Stimulated activated CD4-positive, alpha-beta T cell treated with anti-CD3 and anti-CD28 coated beads, TNF-alpha, amount 100 ng/mL, for 48 hours (primary cell): ENCODE data around the gene FANCG.

ENCODE experiments used
- DNase-seq, 3 donors: peaks; one replicate each; pipeline ENCODE4 v3.0.0-alpha.2; 2020; ENCODE audit warnings: low read depth in 3 of 3

FANCG gene

DNA sequence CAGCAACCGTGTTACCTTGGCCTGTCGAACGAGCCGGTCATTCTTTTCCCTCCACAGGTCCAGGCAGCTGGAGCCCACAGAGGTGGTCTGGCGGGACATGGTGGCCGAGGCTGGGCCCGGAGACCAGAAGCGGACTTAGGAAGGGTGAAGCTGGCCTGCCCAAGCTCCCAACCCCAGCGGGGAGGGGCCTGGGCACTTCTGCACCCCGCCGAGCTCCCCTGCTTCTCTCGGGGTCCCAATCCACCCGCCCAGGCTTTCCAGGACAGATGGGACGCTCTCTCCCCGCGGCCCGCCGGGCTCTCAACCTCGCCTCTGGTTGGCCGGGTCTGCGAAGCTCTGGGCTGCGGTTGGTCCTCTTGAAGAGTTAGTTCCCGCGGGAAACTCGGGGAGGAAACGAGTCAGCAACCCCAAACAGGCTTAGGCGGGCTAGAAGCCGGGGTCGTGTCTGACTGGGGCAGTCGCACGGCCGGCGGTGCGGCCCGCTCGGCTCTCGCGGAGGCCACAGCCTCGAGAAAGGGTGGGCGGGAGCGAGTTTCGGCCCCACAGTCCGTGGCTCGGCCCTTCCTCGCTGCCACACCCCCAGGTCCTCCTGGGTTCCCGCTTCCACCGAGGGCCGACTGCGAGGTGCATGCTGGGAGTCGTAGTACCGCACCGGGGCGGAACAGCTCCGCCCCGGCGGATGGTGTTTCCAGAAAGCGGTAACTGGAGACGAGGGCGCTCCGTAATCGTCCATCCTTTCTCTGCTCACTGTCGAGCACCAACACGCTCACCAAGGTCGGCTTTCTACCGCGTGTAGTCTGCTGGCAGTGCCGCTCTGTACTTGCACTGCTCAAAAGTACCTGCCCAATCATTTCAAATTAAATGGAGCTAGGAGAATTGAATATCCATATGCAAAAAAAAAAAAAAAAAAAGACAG lies at the start of gene FANCG:
Gene FANCG (minus strand): TSS at position 517 of the 916 bp plus-strand sequence. CDS start 418 bp downstream, at position 99.
- peak; percentile 68 to 75 (median 74) for DNase-seq

DNA sequence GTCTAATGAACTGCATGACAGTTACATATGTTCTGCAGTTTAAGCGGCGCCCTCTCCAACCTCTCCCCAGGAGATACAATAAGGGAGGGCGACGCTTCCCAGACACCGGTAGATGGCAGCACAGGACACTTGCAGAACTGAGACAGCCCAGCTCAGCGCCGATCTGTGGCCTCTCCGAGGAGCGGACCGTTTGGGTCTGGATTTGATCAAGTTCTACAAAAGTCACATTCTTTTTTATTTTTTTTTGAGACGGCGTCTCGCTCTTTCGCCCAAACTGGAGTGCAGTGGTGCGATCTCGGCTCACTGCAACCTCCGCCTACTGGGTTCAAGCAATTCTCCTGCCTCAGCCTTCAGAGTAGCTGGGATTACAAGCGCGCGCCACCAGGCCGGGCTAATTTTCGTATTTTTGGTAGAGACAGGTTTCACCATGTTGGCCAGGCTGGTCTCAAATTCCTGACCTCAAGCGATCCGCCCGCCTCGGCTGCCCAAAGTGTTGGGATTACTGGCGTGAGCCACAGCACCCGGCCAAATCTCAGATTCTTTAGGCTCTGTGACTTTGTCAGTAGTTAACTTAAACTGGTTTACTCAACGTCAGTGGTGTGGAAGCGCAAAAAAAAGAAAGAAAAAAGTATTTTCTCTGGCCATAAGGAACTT lies 37.3 kb upstream of the FANCG start:
- peak; percentile 76 to 91 (median 80) for DNase-seq

DNA sequence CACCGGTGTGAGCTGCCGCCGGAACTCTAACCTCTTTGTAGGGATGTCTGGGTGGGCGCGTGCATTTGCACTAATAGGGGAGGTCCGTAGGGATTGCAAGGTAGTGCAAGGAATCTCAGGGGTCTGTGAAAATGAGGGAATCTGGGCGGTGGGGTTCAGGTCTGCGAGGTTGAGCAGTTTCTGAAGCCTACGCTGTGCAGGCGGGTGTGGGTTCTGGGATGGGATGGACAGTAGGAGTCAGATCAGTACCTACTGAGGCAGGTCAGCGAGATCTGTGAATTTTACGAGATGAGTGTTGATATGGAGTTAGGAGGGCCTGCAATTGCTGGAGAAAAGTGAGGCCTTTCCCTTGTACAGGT lies 36.8 kb upstream of the FANCG start:
- DNase-seq = no peak

- DNase-seq = peak; percentile 79 to 92 (median 88)
These were observed 36.2 kb upstream of the FANCG start, which contains the start of gene ATOSB for GRCh38 chr9:35115680-35116538. TSS of gene ATOSB (minus strand) at chr9:35115862. CDS start at chr9:35108274, 7,588 bp downstream.

- no peak for DNase-seq
These were observed 35.3 kb upstream of the FANCG start for GRCh38 chr9:35114840-35115628.

DNA sequence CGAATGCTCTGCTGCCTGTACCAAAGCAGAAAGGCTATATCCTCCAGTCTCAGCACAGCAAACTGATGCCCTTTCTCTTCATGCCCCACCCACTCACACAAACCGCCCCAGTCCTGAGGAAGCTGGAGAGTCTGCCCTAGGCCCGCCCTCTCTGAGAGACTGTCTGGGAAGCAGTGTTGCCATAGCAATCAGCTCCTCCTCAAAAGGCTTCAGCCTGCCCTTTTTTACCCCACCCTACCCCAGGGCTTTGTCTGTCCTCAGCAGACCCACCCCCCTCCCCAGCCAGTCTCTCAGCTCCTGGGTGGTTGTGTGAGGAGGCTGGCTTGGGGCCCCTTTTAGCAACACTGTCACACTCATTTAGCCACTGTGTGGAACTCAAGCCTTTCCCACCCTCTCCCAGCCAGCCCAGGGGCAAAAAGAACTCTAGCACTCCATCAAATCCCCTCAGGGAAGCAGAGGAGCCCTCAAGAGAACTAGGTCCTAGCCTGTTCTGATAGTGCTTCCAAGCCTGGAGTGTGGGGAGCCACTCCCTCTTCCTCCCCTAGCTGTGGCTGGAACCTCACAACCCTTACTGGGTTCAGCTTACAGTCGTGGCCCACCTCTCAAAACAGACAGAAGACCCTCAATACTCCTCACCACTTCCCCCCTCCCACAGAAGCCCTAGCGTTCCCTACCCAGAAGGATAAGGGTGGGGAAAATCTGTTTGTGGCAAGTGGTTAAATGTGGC lies 34.5 kb upstream of the FANCG start:
- peak; percentile 45 to 70 (median 60) for DNase-seq

DNA sequence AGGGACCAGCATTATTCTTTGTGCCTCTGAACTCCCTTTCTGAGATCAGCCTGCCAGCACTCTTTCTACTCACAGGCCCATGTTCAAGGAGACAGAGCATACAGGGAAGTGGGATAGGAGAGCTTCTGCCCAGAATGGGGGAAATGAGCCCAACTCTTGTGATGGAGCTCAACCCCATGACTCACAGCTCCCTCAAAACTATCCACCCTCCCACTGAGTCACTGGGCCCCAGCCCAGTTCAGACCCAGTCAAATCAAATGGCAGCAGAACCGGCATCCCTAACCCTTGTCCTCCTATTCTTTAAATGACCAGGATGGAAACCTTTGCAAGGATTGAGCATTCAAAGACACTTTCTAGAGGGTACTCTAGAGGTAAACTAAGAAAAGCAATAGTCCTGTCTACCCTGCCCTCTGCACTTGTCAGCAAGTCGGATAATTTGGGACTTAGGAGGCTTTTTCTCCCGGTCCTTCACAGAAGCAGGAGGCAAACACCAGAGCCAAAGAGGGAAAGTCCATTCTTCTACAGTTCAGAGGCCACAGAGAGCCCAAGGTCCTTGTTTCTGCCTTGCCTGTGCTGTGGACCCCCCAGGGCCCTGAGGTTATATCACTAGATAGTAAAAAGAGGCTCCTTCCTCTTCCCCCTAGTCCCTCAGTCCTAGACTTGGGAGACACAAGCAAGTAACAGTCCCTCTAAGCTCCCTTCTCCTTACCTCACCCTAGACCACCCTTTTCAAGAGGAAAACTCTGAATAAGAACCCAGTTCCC lies 32.7 kb upstream of the FANCG start:
- DNase-seq = no peak

DNA sequence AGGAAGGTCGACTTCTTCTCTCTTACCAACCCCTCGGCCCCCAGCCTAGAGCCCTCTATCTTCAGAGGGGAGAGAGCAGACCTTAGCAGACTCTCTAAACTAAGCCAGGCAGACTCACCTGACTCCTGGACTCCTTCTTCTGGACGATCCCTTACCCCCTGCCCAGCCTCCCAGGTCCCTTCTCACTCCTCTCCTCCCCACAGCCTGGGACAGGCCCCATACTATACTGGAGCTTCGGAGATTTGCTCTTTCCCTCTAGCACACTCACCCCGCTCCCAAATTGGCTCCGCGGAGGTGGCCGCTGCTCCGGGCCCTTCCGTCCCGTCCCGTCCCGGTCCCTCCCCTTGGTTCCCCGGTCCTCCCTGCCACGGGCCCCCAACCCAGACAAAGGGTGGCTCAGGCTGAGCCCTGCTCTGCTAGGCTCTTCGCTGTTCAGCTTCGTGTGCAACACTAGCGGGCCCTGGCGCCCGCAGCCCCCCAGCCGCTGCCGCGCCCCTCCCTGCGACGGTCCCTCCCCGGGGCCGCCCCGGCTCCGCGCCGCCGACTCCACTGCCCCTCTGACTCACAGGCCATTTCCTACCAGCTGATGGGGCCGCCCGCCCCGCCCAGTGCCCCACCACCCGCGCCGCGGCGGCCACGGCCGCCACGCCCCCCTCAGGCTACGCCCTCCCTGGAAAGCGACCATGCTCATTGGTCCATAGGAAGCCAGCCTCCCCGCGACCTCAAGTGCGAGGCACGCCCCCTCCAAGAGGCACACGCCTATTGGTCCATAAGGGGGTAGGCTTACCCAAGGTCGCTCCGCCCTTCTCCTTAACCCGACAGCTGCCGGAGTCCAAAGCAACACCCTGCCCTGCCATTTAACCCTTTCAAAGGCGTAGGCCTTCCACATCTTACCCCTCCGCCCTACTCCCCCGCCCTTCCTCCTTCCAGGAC lies 31.5 kb upstream of the FANCG start:
- DNase-seq = peak; percentile 92 to 95 (median 92)

DNA sequence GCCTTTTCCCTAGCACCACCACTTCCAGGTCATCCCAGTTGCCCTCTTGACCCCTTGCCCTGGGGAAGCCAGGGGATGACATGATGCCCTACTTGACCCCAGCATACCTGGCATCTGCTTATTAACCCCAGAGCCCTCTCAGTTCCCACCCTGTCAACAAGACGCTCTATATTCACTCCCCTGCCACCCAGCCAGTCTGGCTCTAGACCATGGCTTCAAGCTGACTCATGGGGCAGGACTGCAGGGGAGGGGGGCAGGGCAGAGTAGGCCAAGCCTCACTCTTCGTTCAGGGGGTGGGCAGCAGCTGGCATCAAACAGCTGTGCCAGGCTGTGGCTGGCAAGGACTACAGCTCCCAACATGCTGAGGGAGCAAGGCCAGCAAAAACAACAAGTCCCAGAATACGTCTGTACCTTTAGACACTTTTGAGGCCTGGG lies 30.6 kb upstream of the FANCG start:
- no peak for DNase-seq

GRCh38 chr9:35108946-35109575 lies 29.3 kb upstream of the FANCG start:
- DNase-seq = no peak

DNA sequence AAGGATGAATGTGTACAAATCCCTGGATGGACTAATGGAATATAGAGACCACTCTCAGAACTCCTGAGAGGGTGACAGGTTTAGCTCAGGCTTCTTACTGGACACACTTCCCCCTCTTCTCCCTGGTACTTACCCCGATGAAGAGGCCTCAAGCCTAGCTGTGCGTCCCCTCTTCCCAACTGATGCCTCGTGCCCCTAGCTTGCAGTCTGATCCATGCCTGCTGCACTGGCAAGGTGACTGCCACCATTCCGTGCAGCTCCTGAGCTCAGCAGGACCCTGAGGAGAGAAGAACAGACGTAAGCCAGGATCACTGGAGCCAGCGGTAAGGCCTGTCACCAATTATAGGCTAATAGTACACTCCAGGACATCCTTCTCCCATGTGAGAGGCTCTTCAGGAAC lies 28.7 kb upstream of the FANCG start:
- DNase-seq = no peak

DNA sequence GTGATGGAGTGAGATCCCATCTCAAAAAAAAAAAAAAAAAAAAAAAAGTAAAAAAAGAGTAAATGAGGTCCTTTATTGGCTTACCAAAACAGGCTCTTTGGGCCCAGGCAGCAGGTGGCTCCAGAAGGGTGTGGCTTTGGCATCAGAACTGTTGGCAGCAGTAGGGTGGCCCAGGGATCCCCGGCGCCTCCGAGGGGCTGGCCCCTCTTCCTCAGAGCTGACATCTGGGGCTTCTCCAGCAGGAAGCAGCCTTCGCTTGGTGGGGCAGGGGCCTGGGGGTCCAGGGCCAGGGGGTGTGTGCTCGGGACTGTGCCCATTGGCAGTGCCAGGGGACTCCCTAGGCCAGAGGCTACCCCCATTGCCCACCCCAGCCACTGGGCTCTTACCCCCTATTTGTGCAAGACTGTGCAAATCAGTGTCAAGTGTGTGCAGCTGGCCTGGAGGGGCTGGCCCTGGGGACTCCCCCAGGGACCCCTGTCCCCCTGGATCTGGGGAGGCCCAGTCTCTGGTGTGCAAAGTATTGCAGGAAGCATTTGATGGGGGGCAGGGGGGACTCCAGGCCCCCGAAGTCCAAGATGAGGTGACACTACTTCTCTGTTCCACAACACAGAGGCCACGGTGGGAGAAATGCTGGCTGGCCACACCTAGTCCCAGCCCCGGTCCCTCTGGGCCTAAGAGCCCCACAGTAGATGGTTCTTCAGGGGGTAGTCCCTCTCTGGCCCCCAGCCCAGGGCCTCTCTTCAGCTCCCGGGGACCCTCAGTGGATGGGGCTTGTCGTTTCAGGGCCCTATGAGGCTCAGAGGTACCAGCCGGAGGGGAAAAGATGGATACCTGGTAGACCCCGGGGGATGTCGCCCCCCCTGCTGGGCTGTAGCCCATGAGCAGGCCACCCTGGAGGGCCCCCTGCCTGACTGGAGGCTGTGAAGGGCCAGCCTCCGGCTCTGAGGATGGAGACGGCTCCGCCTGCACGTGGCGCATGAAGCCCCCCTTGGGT lies 27.9 kb upstream of the FANCG start:
- no peak for DNase-seq

DNA sequence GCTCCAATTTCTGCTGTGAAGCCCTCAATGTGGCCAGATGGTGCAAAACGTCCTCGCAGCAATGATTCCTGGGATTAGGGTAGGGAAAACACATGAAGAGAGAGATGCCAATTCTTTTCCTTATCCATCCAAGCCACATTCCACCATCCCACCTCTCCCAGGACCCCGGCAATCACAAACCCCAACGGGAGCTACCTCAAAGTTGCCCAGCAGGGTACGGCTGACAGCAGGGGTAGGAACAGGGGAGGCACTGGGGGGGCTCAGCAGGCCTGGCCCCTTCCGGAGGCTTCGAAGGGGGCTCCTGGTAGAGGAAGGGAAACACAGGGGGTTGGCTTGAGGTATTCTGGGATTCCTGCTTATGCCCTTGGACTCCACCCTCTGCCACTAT lies 26.6 kb upstream of the FANCG start:
- no peak for DNase-seq

- no peak for DNase-seq
These were observed 26.0 kb upstream of the FANCG start for GRCh38 chr9:35105571-35106342.

DNA sequence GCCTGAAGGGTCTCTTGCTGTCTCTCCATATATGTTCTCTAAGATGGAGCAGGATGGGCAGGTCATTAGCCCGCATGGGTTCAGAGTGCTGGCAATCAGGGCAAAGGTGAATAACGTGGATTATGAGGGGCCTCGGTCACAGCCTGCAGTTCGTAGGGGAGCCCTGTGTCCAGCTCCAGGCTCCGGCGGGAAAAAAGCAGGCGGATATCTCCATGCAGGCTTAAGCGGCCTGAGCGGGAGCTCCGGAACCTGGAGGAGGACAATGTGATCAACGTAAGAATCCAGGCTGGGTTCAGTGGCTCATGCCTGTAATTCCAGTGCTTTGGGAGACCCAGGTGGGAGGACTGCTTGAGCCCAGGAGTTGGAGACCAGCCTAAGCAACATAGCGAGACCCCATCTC lies 25.4 kb upstream of the FANCG start:
- no peak for DNase-seq

GRCh38 chr9:35104586-35104985 lies 24.8 kb upstream of the FANCG start:
- DNase-seq = no peak
